Activated T-cell treated with anti-CD3 and anti-CD28 coated beads, Interleukin-2, amount 50 U/mL, for 4 hours (primary cell): ENCODE measurements around the gene REST. TPM values are rescaled to one million over a fixed set of nuclear protein-coding genes. Genes with fewer than 3 reads are reported as not detected.
"Not testable (repeated sequence)": the region's sequence is repeated elsewhere in the genome, so short reads cannot be mapped to it uniquely, and the experiment has no call there.

Source experiments
- ATAC-seq, 2 donors: fragments of 200-7000 bp; cut with Tn5 transposase; one replicate each; pipeline ENCODE4 v1.10.0; 2021
- DNase-seq: peaks from one replicate; pipeline ENCODE4 v3.0.0-alpha.2; 2020
- H3K27me3 Mint-ChIP-seq: one replicate; pipeline ENCODE4 v1.8.0; 2021; ENCODE audit warnings: low read depth, mixed read lengths
- H3K36me3 Mint-ChIP-seq: one replicate; pipeline ENCODE4 v1.8.0; 2022; ENCODE audit warnings: mixed read lengths; ENCODE audit not compliant: insufficient read depth
- H3K4me1 Mint-ChIP-seq: one replicate; pipeline ENCODE4 v1.8.0; 2021; ENCODE audit warnings: low read depth, mixed read lengths
- H3K4me3 Mint-ChIP-seq: one replicate; pipeline ENCODE4 v1.8.0; 2021; ENCODE audit warnings: mild to moderate bottlenecking, moderate library complexity, mixed read lengths
- H3K9me3 Mint-ChIP-seq: one replicate; pipeline ENCODE4 v1.8.0; 2021; ENCODE audit warnings: mixed read lengths
- total RNA-seq, 3 donors: library from RNA; stranded (reverse); gene quantifications; one replicate each; pipeline ENCODE4 v1.2.1, GENCODE V29; 2021

The REST gene, protein sequence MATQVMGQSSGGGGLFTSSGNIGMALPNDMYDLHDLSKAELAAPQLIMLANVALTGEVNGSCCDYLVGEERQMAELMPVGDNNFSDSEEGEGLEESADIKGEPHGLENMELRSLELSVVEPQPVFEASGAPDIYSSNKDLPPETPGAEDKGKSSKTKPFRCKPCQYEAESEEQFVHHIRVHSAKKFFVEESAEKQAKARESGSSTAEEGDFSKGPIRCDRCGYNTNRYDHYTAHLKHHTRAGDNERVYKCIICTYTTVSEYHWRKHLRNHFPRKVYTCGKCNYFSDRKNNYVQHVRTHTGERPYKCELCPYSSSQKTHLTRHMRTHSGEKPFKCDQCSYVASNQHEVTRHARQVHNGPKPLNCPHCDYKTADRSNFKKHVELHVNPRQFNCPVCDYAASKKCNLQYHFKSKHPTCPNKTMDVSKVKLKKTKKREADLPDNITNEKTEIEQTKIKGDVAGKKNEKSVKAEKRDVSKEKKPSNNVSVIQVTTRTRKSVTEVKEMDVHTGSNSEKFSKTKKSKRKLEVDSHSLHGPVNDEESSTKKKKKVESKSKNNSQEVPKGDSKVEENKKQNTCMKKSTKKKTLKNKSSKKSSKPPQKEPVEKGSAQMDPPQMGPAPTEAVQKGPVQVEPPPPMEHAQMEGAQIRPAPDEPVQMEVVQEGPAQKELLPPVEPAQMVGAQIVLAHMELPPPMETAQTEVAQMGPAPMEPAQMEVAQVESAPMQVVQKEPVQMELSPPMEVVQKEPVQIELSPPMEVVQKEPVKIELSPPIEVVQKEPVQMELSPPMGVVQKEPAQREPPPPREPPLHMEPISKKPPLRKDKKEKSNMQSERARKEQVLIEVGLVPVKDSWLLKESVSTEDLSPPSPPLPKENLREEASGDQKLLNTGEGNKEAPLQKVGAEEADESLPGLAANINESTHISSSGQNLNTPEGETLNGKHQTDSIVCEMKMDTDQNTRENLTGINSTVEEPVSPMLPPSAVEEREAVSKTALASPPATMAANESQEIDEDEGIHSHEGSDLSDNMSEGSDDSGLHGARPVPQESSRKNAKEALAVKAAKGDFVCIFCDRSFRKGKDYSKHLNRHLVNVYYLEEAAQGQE
- total RNA-seq = 10 to 100 TPM; 36.0 to 43.4 (median 41.4) TPM

DNA sequence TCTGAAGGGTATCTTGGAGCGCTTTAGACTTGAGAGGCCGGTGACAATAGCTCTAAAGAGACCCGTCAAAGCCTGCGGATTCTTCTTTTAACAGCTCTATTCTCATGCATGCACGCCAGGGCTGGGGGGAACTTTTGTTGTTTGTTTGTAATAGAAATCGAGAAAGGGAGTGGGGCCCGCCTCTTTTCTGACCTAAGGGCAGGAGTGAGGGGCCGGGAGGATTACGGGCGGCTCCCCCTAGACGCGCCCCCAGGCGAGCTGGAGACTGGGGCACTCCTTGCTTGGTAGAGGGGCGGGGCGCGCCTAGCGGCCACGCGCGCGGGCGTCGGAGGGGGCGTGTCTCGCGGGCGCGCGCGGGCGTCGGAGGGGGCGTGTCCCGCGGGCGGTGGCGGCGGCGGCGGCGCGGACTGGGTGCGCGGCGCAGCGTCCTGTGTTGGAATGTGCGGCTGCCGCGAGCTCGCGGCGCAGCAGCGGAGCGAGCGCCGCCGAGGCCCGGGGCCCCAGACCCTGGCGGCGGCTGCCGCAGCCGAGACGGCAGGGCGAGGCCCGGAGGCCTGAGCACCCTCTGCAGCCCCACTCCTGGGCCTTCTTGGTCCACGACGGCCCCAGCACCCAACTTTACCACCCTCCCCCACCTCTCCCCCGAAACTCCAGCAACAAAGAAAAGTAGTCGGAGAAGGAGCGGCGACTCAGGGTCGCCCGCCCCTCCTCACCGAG, at the start of gene REST:
TSS of gene REST (plus strand) at position 412 of the 717 bp plus-strand sequence. CDS start 2,739 bp downstream, outside the sequence.
- ATAC-seq = peak; percentile 70 to 79
- peak within 1 kb of the TSS; percentile 93 for H3K4me3 Mint-ChIP-seq
- H3K9me3 Mint-ChIP-seq = no peaks in the 10 kb centered on the region
- DNase-seq = peak; percentile 77
- H3K27me3 Mint-ChIP-seq = no peaks in the 10 kb centered on the region
- peaks cover 10% of the 10 kb centered on the region for H3K36me3 Mint-ChIP-seq
- H3K4me1 Mint-ChIP-seq = peaks cover 42% of the 10 kb centered on the region

GRCh38 chr4:56859841-56860240, 47.9 kb upstream of the REST start:
- H3K9me3 Mint-ChIP-seq = no peaks in the 10 kb centered on the region
- H3K4me1 Mint-ChIP-seq = no peaks in the 10 kb centered on the region
- no peaks in the 10 kb centered on the region for H3K36me3 Mint-ChIP-seq
- ATAC-seq (no peak), DNase-seq (no peak)
- H3K27me3 Mint-ChIP-seq = no peaks in the 10 kb centered on the region
- no peak overlapping the region for H3K4me3 Mint-ChIP-seq

GRCh38 chr4:56860781-56861180, 46.9 kb upstream of the REST start:
- Mint-ChIP-seq H3K9me3 (no peaks in the 10 kb centered on the region), H3K27me3 (no peaks in the 10 kb centered on the region), H3K4me3 (no peak overlapping the region), H3K36me3 (no peaks in the 10 kb centered on the region), H3K4me1 (no peaks in the 10 kb centered on the region)
- ATAC-seq (no peak), DNase-seq (no peak)

- Mint-ChIP-seq H3K4me1 (no peaks in the 10 kb centered on the region), H3K4me3 (no peak overlapping the region), H3K36me3 (no peaks in the 10 kb centered on the region), H3K9me3 (no peaks in the 10 kb centered on the region), H3K27me3 (no peaks in the 10 kb centered on the region)
- no peak for DNase-seq
- ATAC-seq = no peak
These were observed 46.3 kb upstream of the REST start for GRCh38 chr4:56861360-56861759.

- no peaks in the 10 kb centered on the region for H3K4me1 Mint-ChIP-seq
- H3K27me3 Mint-ChIP-seq = no peaks in the 10 kb centered on the region
- ATAC-seq = peak in 1 of 2 donors; percentile 25
- DNase-seq = no peak
- H3K4me3 Mint-ChIP-seq = no peak overlapping the region
- H3K36me3 Mint-ChIP-seq = no peaks in the 10 kb centered on the region
- H3K9me3 Mint-ChIP-seq = no peaks in the 10 kb centered on the region
These were observed 44.1 kb upstream of the REST start for GRCh38 chr4:56863441-56864139.

DNA sequence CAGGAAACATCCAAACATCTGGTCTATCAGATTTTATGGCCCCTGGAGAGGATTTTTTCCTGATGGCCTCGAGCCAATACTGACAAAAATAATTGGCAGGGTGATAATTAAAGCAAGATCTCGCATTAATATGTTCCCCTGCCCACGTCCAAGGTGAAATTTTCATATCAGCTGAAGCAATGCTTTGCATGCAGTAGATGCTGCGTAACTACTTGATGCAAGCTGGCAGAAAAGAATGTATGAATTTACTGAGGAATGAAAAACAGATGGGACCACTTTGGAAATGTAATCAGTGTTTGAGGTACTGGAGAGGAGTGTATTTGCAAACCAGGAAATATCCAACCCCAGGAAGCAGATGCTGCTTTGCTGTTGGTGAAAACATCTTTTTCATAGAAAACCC, 36.8 kb upstream of the REST start:
- no peaks in the 10 kb centered on the region for H3K27me3 Mint-ChIP-seq
- ATAC-seq = no peak
- no peak overlapping the region for H3K4me3 Mint-ChIP-seq
- H3K9me3 Mint-ChIP-seq = no peaks in the 10 kb centered on the region
- H3K36me3 Mint-ChIP-seq = no peaks in the 10 kb centered on the region
- H3K4me1 Mint-ChIP-seq = peaks cover 6% of the 10 kb centered on the region
- no peak for DNase-seq

DNA sequence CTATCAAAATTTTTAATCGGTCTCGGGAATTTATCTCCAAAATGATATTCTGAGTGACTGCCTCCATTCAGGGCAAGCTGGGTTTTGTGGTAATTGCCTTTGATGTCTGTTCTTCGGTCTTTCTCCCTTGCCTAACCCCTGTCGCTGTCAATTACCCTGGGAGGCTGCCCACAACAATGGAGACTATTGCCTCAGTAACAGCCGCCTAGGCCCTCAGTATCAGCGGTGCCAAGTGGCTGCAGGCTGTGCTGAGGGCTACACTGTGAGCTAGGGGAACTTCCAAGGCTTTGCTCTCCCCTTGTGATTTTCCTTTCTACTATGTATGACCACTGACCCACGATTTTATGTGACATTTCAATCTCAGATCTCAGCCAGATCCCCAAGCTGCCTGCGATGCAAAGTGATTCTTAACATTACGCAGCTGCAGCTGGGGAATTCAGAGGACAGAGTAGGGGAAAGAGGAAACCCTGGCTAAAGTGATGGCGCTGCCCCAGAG, 36.3 kb upstream of the REST start:
- ATAC-seq (no peak), DNase-seq (no peak)
- Mint-ChIP-seq H3K36me3 (no peaks in the 10 kb centered on the region), H3K4me1 (peaks cover 6% of the 10 kb centered on the region), H3K4me3 (no peak overlapping the region), H3K27me3 (no peaks in the 10 kb centered on the region), H3K9me3 (no peaks in the 10 kb centered on the region)

GRCh38 chr4:56874166-56874565, 33.5 kb upstream of the REST start:
- no peaks in the 10 kb centered on the region for H3K36me3 Mint-ChIP-seq
- no peak for DNase-seq
- H3K4me3 Mint-ChIP-seq = no peak overlapping the region
- H3K9me3 Mint-ChIP-seq = no peaks in the 10 kb centered on the region
- ATAC-seq = no peak
- no peaks in the 10 kb centered on the region for H3K27me3 Mint-ChIP-seq
- peaks cover 6% of the 10 kb centered on the region for H3K4me1 Mint-ChIP-seq

GRCh38 chr4:56874923-56875322, 32.8 kb upstream of the REST start:
- Mint-ChIP-seq H3K4me3 (no peak overlapping the region), H3K9me3 (no peaks in the 10 kb centered on the region), H3K4me1 (peaks cover 6% of the 10 kb centered on the region), H3K36me3 (no peaks in the 10 kb centered on the region), H3K27me3 (no peaks in the 10 kb centered on the region)
- DNase-seq (no peak), ATAC-seq (no peak)

GRCh38 chr4:56876264-56876663, 31.4 kb upstream of the REST start:
- Mint-ChIP-seq H3K4me1 (peaks cover 3% of the 10 kb centered on the region), H3K4me3 (no peak overlapping the region), H3K27me3 (no peaks in the 10 kb centered on the region), H3K9me3 (no peaks in the 10 kb centered on the region), H3K36me3 (no peaks in the 10 kb centered on the region)
- DNase-seq (no peak), ATAC-seq (no peak)

- H3K27me3 Mint-ChIP-seq = peaks cover 1% of the 10 kb centered on the region
- H3K36me3 Mint-ChIP-seq = no peaks in the 10 kb centered on the region
- no peak for DNase-seq
- ATAC-seq = no peak
- no peaks in the 10 kb centered on the region for H3K4me1 Mint-ChIP-seq
- H3K9me3 Mint-ChIP-seq = no peaks in the 10 kb centered on the region
- no peak overlapping the region for H3K4me3 Mint-ChIP-seq
These were observed 27.7 kb upstream of the REST start for GRCh38 chr4:56879996-56880395.

DNA sequence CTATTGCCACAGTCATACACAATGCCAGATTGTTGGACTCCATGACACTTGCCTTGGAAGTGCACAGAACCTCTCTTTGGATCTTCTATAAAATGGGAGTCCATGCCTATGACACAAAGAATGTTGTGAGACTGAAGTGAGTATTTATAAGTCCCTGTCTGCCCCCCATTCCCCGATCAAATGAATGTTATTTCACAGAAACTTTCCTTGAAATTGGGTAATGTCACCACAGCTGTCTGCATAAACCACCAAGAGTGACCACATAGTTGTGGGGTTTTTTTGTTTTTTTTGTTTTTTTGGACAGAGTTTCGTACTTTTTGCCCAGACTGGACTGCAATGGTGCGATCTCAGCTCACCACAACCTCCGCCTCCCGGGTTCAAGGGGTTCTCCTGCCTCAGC, 27.1 kb upstream of the REST start:
- Mint-ChIP-seq H3K36me3 (no peaks in the 10 kb centered on the region), H3K27me3 (peaks cover 2% of the 10 kb centered on the region), H3K9me3 (no peaks in the 10 kb centered on the region), H3K4me1 (no peaks in the 10 kb centered on the region), H3K4me3 (no peak overlapping the region)
- no peak for ATAC-seq
- DNase-seq = no peak

DNA sequence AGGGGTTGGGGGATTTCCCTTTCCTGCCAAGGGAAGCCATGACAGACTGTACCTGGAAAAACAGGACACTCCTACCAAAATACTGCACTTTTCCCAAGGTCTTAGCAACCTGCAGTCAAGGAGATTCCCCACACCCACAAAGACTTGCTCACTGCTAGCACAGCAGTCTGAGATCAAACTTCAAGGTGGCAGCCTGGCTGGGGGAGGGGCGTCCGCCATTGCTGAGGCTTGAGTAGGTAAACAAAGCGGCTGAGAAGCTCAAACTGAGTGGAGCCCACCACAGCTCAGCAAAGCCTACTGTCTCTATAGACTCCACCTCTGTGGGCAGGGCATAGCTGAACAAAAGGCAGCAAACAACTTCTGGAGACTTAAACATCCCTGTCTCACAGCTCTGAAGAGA, 23.2 kb upstream of the REST start:
- not testable (repeated sequence) for ATAC-seq, DNase-seq, H3K4me1 Mint-ChIP-seq, H3K27me3 Mint-ChIP-seq, H3K9me3 Mint-ChIP-seq, H3K36me3 Mint-ChIP-seq, H3K4me3 Mint-ChIP-seq
